Endothelial cell of umbilical vein (primary cell): ENCODE data around the gene GTPBP3. TPM values are rescaled to one million over a fixed set of nuclear protein-coding genes. Genes with fewer than 3 reads are reported as not detected.

ENCODE experiments used
- BruUV-seq: library from RNA; stranded (reverse); fragments of 400-500 nt; replicated peaks from 2 replicates; lab custom pipeline; 2021; lab: Mats Ljungman, UMichigan
- CTCF ChIA-PET: fragments of 300-600, 350-600 bp; sonication (Branson Sonifier 250); formaldehyde crosslinking; loops from one replicate; lab custom pipeline; 2021; ENCODE audit warnings: antibody characterized with exemption, inconsistent platforms; lab: Charles Lee
- POLR2A ChIA-PET: fragments of 300-600, 350-600 bp; sonication (Branson Sonifier 250); formaldehyde crosslinking; loops from one replicate; lab custom pipeline; 2021; ENCODE audit warnings: antibody characterized with exemption, inconsistent platforms; lab: Charles Lee
- DNase-seq: peaks from one replicate; pipeline ENCODE4 v3.0.0-alpha.2; 2011; ENCODE audit warnings: low read depth, low spot score
- FAIRE-seq: peaks from 2 replicates; lab custom pipeline; 2011; peaks lifted over from hg19 to GRCh38; lab: Jason Lieb, UNC
- H2AFZ ChIP-seq: 2 replicates; pipeline ENCODE4 v1.6.0; 2012; ENCODE audit warnings: low read depth, low read length, control low read depth, inconsistent platforms
- H3K27ac ChIP-seq: 2 replicates; pipeline ENCODE4 v1.5.1; 2011; ENCODE audit warnings: low read depth, mild to moderate bottlenecking, control low read depth, low read length, moderate library complexity; ENCODE audit not compliant: insufficient read depth
- H3K27me3 ChIP-seq, 2 experiments: 2 replicates each; pipeline versions ENCODE4 v1.6.0 to v1.6.1; 2011; ENCODE audit warnings: low read length in 2 of 2, mixed read lengths in 1 of 2; ENCODE audit not compliant: control insufficient read depth in 2 of 2, insufficient read depth in 2 of 2
- H3K36me3 ChIP-seq, 2 experiments: 2 replicates in 1 of 2; 3 replicates in 1 of 2; pipeline ENCODE4 v1.5.1; 2011; ENCODE audit warnings: low read length in 2 of 2, mild to moderate bottlenecking in 1 of 2, moderate library complexity in 1 of 2; ENCODE audit not compliant: control insufficient read depth in 2 of 2, insufficient read depth in 2 of 2; ENCODE audit errors: extremely low read depth in 1 of 2
- H3K4me1 ChIP-seq: 3 replicates; pipeline ENCODE4 v1.5.1; 2011; ENCODE audit warnings: mild to moderate bottlenecking, low read length; ENCODE audit not compliant: control insufficient read depth, insufficient read depth; ENCODE audit errors: extremely low read depth
- H3K4me2 ChIP-seq: 2 replicates; pipeline ENCODE4 v1.6.1; 2011; ENCODE audit warnings: low read length, control low read depth, mixed read lengths; ENCODE audit not compliant: insufficient read depth
- H3K4me3 ChIP-seq, 3 experiments: fragments of 200-600 bp in 1 of 3; sonication (generic), shearing (Covaris generic) in 1 of 3; replicated peaks in 1 of 3; 2 replicates each; pipeline ENCODE4 v1.5.1; 2011 to 2016; ENCODE audit warnings: control low read depth in 3 of 3, low read length in 3 of 3, mild to moderate bottlenecking in 2 of 3, inconsistent platforms in 1 of 3, low read depth in 1 of 3, moderate library complexity in 1 of 3; ENCODE audit not compliant: insufficient read depth in 1 of 3
- H3K79me2 ChIP-seq: 2 replicates; pipeline ENCODE4 v1.6.0; 2012; ENCODE audit warnings: low read length, inconsistent platforms; ENCODE audit not compliant: control insufficient read depth, insufficient read depth
- H3K9ac ChIP-seq: replicated peaks from 2 replicates; pipeline ENCODE3; 2011; ENCODE audit warnings: low read length, control low read depth; ENCODE audit not compliant: insufficient read depth; ENCODE audit errors: extremely low read depth
- H3K9me1 ChIP-seq: replicated peaks from 3 replicates; pipeline ENCODE4 v1.6.0; 2011; ENCODE audit warnings: mild to moderate bottlenecking, low read length; ENCODE audit not compliant: control insufficient read depth, insufficient read depth; ENCODE audit errors: extremely low read depth
- H3K9me3 ChIP-seq: replicated peaks from 2 replicates; pipeline ENCODE4 v1.5.1; 2012; ENCODE audit warnings: low read length, inconsistent platforms; ENCODE audit not compliant: control insufficient read depth, insufficient read depth
- H4K20me1 ChIP-seq: replicated peaks from 2 replicates; pipeline ENCODE3; 2011; ENCODE audit warnings: mild to moderate bottlenecking, low read length; ENCODE audit not compliant: control insufficient read depth, insufficient read depth; ENCODE audit errors: extremely low read depth
- EZH2 ChIP-seq: IDR thresholded peaks from 2 replicates; pipeline ENCODE4 v1.6.1; 2012; ENCODE audit warnings: borderline replicate concordance, low read depth, mild to moderate bottlenecking, moderate library complexity, low read length, inconsistent platforms; ENCODE audit not compliant: severe bottlenecking
- FOS ChIP-seq: IDR thresholded peaks from 2 replicates; pipeline ENCODE4 v1.6.1; 2011; ENCODE audit warnings: mild to moderate bottlenecking, low read length, moderate library complexity, borderline replicate concordance; ENCODE audit not compliant: insufficient read depth
- GATA2 ChIP-seq: IDR thresholded peaks from 2 replicates; pipeline ENCODE4 v1.7.0; 2011; ENCODE audit warnings: low read depth, mild to moderate bottlenecking, moderate library complexity, mixed read lengths, low read length; ENCODE audit not compliant: insufficient read length, insufficient read depth
- JUN ChIP-seq: IDR thresholded peaks from 2 replicates; pipeline ENCODE4 v1.6.1; 2011; ENCODE audit warnings: borderline replicate concordance, low read depth; ENCODE audit not compliant: insufficient read length, insufficient read depth
- MYC ChIP-seq: IDR thresholded peaks from one replicate; pipeline ENCODE4 v1.6.1; 2011; ENCODE audit warnings: mild to moderate bottlenecking, low read depth, low read length
- POLR2A ChIP-seq: IDR thresholded peaks from 2 replicates; pipeline ENCODE4 v1.6.1; 2012; ENCODE audit warnings: low read depth, mild to moderate bottlenecking, control low read depth, low read length
- POLR2AphosphoS5 ChIP-seq: IDR thresholded peaks from 2 replicates; pipeline ENCODE4 v1.6.1; 2012; ENCODE audit warnings: low read depth, mild to moderate bottlenecking, control low read depth, low read length, moderate library complexity; ENCODE audit not compliant: insufficient read depth
- dilution Hi-C: fragments of 300-500 bp; cut with MboI; formaldehyde crosslinking; loops from one replicate; pipeline ENCODE4 v1.15.0; 2019; ENCODE audit warnings: low sequenced_read_pairs; ENCODE audit not compliant: extremely low pct_ligation_motif_present
- intact Hi-C: fragments of 100-400 bp; cut with micrococcal nuclease; formaldehyde crosslinking; loops from one replicate; pipeline ENCODE4 v1.10.0; 2022
- polyA plus RNA-seq, 4 experiments: library from polyadenylated mRNA; depleted of rRNA in 3 of 4; stranded (reverse) in 3 of 4; unstranded in 1 of 4; fragments of >200 nt; gene quantifications; 2 replicates each; pipeline versions ENCODE4 v1.2.1 to v1.2.3, GENCODE V29; 2011 to 2012; ENCODE audit warnings: missing spikeins in 1 of 4
- total RNA-seq: library from RNA; stranded (reverse); gene quantifications from 2 replicates; pipeline ENCODE4 v1.2.3, GENCODE V29; 2021
- TF ChIP-seq, protein P1 (sequence below): IDR thresholded peaks from 2 replicates; pipeline ENCODE4 v1.6.1; 2011; ENCODE audit not compliant: insufficient read depth, insufficient read length
- TF ChIP-seq, protein P2 (sequence below), 2 donors: IDR thresholded peaks; 1 replicate in 1 of 2; 2 replicates in 1 of 2; pipeline ENCODE4 v1.5.1; 2011; ENCODE audit warnings: low read length in 2 of 2, mild to moderate bottlenecking in 2 of 2, moderate library complexity in 2 of 2, control low read depth in 1 of 2, inconsistent platforms in 1 of 2, low read depth in 1 of 2; ENCODE audit not compliant: insufficient read depth in 1 of 2; ENCODE audit errors: extremely low read depth in 1 of 2

GTPBP3 gene
- total and polyA plus RNA-seq, 2 donors (not counting 3 experiments of a cell fraction or from before 2014, with no cell fraction given): 12.7 to 34.7 TPM

DNA sequence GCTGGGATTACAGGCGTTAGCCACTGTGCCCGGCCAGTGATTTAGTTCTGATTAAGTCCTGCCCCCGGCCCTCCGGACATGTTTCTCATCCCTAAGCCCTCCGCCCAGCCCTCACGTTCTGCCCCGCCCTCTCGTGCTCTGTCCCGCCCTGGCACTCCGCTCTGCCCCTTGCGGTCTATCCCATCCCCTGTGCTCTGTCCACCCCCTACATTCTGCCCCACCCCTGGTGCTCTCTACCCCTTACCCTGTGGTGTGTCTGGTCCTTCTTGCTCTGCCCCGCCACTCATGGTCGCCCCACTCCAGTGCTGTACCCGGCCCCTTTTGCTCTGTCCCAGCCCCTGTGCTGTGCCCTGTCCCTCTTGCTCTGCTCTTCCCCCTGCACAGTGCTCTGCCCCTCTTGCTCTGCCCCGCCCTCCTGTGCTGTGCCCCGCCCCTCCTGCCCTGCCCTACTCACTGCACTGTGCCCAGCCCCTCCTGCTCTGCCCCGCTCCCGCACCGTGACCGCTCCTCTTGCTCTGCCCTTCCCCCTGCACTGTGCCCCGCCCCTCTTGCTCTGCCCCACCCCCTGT, 3.0 kb downstream of the GTPBP3 start:
- BruUV-seq: no TSS peak
- H3K4me1 ChIP-seq: peaks cover 10% of the 10 kb centered on the region
- dilution Hi-C loops (no loop called here), intact Hi-C loops (no loop called here)
- H3K79me2 ChIP-seq: peaks cover 4% of the 10 kb centered on the region
- DNase-seq (no peak), FAIRE-seq (no peak)
- H3K4me3 ChIP-seq: no peak overlapping the region
- ChIA-PET POLR2A (no interaction called here), CTCF (interaction anchor here (3.8 kb wide), 1 partner anchor 46 kb away, joined by 18 read pairs; no protein-coding TSS in a partner anchor)
- H4K20me1 ChIP-seq: no peaks in the 10 kb centered on the region
- H3K9me1 ChIP-seq: no peaks in the 10 kb centered on the region
- no peaks in the 10 kb centered on the region for H3K27me3 ChIP-seq
- no peak overlapping the region for H3K9ac ChIP-seq
- TF ChIP-seq, protein P1, sequence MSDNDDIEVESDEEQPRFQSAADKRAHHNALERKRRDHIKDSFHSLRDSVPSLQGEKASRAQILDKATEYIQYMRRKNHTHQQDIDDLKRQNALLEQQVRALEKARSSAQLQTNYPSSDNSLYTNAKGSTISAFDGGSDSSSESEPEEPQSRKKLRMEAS: no peak
- TF ChIP-seq EZH2 (no peak), FOS (no peak), GATA2 (no peak), JUN (no peak), POLR2A (no peak), POLR2AphosphoS5 (no peak), MYC (no peak)
- TF ChIP-seq, protein P2, sequence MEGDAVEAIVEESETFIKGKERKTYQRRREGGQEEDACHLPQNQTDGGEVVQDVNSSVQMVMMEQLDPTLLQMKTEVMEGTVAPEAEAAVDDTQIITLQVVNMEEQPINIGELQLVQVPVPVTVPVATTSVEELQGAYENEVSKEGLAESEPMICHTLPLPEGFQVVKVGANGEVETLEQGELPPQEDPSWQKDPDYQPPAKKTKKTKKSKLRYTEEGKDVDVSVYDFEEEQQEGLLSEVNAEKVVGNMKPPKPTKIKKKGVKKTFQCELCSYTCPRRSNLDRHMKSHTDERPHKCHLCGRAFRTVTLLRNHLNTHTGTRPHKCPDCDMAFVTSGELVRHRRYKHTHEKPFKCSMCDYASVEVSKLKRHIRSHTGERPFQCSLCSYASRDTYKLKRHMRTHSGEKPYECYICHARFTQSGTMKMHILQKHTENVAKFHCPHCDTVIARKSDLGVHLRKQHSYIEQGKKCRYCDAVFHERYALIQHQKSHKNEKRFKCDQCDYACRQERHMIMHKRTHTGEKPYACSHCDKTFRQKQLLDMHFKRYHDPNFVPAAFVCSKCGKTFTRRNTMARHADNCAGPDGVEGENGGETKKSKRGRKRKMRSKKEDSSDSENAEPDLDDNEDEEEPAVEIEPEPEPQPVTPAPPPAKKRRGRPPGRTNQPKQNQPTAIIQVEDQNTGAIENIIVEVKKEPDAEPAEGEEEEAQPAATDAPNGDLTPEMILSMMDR (IDR thresholded peaks at IDR 0.05; ENCODE audit: extremely low read depth in 1 of 2, insufficient read depth in 1 of 2, low read depth in 1 of 2, low read length in 2 of 2): no peak
- no peak overlapping the region for H3K4me2 ChIP-seq
- H3K36me3 ChIP-seq: no peaks in the 10 kb centered on the region
- H3K27ac ChIP-seq: no peak overlapping the region
- no peak overlapping the region for H2AFZ ChIP-seq
- no peaks in the 10 kb centered on the region for H3K9me3 ChIP-seq
